ENCODE measurements around the gene ZGLP1. TPM values are rescaled to one million over a fixed set of nuclear protein-coding genes. Genes with fewer than 3 reads are reported as not detected.

ZGLP1 gene
- total and polyA plus RNA-seq, 2 experiments from 2014 or later: 4.1 to 12.2 TPM

DNA sequence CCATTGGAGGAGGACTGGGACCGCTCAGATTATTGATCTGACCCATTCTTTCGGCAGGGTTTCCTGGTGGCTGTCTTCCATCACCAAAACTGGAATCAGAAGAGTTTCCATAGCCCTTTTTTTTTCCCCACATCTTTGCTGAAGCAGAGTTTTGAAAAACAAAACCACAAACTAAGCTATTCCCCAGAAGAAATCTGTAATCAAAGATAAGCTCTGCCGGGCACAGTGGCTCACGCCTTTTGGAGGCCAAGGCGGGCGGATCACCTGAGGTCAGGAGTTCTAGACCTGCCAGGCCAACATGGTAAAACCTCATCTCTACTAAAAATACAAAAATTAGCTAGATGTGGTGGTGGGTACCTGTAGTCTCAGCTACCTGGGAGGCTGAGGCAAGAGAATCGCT, 42.9 kb downstream of the ZGLP1 start:
- H3K9me3 ChIP-seq (ENCODE audit: low read depth): no peaks in the 10 kb centered on the region
- H3K4me3 ChIP-seq: no peak overlapping the region
- H3K36me3 ChIP-seq: no peaks in the 10 kb centered on the region
- H3K4me1 ChIP-seq (ENCODE audit: low read depth): no peaks in the 10 kb centered on the region
- H3K27me3 ChIP-seq: peaks cover 22% of the 10 kb centered on the region
- no peak for DNase-seq (ENCODE audit: low read depth in 1 of 2, low spot score in 1 of 2)
- TF ChIP-seq, protein P1, sequence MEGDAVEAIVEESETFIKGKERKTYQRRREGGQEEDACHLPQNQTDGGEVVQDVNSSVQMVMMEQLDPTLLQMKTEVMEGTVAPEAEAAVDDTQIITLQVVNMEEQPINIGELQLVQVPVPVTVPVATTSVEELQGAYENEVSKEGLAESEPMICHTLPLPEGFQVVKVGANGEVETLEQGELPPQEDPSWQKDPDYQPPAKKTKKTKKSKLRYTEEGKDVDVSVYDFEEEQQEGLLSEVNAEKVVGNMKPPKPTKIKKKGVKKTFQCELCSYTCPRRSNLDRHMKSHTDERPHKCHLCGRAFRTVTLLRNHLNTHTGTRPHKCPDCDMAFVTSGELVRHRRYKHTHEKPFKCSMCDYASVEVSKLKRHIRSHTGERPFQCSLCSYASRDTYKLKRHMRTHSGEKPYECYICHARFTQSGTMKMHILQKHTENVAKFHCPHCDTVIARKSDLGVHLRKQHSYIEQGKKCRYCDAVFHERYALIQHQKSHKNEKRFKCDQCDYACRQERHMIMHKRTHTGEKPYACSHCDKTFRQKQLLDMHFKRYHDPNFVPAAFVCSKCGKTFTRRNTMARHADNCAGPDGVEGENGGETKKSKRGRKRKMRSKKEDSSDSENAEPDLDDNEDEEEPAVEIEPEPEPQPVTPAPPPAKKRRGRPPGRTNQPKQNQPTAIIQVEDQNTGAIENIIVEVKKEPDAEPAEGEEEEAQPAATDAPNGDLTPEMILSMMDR (IDR thresholded peaks at IDR 0.05; ENCODE audit: low read depth, low read length): no peak
- no peak overlapping the region for H3K27ac ChIP-seq

DNA sequence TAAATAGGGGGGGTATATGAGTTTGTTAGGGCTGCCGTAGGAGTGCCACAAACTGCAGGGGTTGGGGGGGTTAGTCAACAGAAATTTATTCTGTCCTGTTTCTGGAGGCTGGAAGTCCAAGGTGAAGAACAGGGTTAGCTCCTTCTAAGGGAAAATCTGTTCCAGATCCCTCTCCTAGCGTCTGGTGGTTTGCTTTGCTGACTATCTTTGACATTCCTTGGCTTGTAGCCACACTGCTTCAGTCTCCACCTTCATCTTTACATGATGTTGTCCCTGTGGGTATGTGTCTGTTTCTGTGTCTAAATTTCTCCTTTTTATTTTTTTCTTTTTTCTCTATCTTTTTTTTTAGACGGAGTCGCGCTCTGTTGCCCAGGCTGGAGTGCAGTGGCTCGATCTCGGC, 46.8 kb downstream of the ZGLP1 start:
- peak in 1 of 2 donors; percentile 65 for DNase-seq (ENCODE audit: low read depth in 1 of 2, low spot score in 1 of 2)
- TF ChIP-seq, protein P1 (IDR thresholded peaks at IDR 0.05; ENCODE audit: low read depth, low read length): no peak
- Histone ChIP-seq H3K27me3 (no peaks in the 10 kb centered on the region), H3K27ac (no peak overlapping the region), H3K36me3 (peaks cover 6% of the 10 kb centered on the region), H3K4me1 (ENCODE audit: low read depth) (no peaks in the 10 kb centered on the region), H3K9me3 (ENCODE audit: low read depth) (no peaks in the 10 kb centered on the region), H3K4me3 (no peak overlapping the region)

DNA sequence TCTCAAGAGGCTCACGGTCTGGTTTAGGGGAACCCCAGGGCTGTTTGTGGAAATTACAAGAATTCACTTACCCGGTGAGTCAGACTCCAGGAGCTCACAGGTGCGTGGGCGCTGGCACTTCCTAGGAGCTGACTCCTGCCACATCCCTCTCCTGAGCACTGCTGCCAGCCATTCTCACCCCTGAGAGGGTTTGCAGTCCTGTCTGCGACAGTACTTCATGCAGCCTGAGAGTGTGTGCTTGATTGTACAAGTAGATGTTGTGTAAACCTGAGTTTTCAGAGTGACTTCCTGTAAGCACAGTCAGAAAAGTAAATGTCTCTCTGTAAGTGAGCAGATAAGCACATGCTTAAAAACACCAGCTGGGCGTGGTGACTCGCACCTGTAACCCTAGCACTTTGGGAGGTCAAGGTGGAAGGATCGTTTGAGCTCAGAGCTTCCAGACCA, 49.5 kb downstream of the ZGLP1 start:
- DNase-seq (ENCODE audit: low read depth in 1 of 2, low spot score in 1 of 2): no peak
- Histone ChIP-seq H3K9me3 (ENCODE audit: low read depth) (no peaks in the 10 kb centered on the region), H3K27ac (no peak overlapping the region), H3K4me1 (ENCODE audit: low read depth) (no peaks in the 10 kb centered on the region), H3K27me3 (no peaks in the 10 kb centered on the region), H3K36me3 (peaks cover 16% of the 10 kb centered on the region), H3K4me3 (no peak overlapping the region)
- TF ChIP-seq, protein P1 (IDR thresholded peaks at IDR 0.05; ENCODE audit: low read depth, low read length): no peak

DNA sequence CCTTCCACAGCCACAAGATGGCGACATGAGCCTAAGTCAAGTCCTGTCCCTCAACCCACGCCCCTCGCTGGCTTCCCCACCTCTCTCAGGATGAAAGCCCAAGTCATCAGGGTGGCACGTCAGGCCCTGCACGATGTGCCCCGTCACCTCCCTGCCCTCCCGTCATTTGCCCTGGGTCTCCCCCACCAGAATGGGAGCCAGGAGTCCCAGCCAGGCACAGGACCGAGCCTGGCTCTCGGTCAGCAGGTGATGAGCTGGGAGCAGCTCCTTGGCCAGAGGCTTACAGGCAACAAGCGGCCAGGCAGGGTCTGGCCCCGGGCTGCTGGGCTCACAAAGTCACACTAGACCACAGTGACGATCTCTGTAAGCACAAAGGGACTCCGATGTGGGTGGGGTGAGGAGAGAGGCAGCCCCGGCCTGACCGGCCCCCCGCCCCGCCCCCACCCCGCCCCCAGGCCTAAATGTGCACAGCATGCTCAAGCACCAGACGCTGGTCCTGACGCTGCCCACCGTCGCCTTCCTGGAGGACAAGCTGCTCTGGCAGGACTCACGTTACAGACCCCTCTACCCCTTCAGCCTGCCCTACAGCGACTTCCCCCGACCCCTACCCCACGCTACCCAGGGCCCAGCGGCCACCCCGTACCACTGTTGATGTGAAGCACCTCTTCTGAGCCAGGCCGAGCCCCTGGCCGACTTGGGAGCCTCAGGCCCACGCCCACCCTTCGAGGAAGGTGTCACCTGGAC, 50.3 kb downstream of the ZGLP1 start:
- Histone ChIP-seq H3K36me3 (peaks cover 21% of the 10 kb centered on the region), H3K9me3 (ENCODE audit: low read depth) (no peaks in the 10 kb centered on the region), H3K27ac (no peak overlapping the region), H3K4me3 (no peak overlapping the region), H3K27me3 (no peaks in the 10 kb centered on the region), H3K4me1 (ENCODE audit: low read depth) (no peaks in the 10 kb centered on the region)
- peak; percentile 87 to 91 for DNase-seq (ENCODE audit: low read depth in 1 of 2, low spot score in 1 of 2)
- TF ChIP-seq, protein P1 (IDR thresholded peaks at IDR 0.05; ENCODE audit: low read depth, low read length): peak; percentile 74

DNA sequence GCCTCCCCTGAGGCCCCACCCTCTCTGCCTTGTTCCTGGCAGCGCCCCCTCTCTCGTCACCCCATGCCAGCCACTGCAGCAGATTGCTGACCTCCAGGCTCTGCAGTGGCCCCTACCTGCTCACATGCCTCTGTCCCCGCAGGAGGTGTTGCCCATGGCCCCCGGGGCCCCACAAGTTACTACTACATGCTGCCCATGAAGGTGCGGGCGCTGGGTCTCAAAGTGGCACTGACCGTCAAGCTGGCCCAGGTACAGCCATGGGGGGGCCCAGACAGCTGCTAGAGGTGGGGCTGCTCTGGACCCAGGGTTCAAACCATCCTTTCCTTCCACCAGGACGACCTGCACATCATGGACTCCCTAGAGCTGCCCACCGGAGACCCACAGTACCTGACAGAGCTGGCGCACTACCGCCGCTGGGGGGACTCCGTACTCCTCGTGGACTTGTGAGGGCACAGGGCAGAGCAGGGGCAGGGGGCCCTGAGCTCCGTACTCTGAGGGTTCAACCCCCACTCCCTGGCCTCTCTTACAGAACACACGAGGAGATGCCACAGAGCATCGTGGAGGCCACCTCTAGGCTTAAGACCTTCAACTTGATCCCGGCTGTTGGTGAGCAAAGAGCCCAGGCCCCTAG, 51.4 kb downstream of the ZGLP1 start:
- no peaks in the 10 kb centered on the region for H3K27me3 ChIP-seq
- H3K36me3 ChIP-seq: peaks cover 25% of the 10 kb centered on the region
- H3K4me1 ChIP-seq (ENCODE audit: low read depth): no peaks in the 10 kb centered on the region
- H3K9me3 ChIP-seq (ENCODE audit: low read depth): no peaks in the 10 kb centered on the region
- no peak for DNase-seq (ENCODE audit: low read depth in 1 of 2, low spot score in 1 of 2)
- no peak overlapping the region for H3K4me3 ChIP-seq
- TF ChIP-seq, protein P1 (IDR thresholded peaks at IDR 0.05; ENCODE audit: low read depth, low read length): no peak
- no peak overlapping the region for H3K27ac ChIP-seq
